HepG2 (cell line): ENCODE measurements around the gene ATN1. TPM values are rescaled to one million over a fixed set of nuclear protein-coding genes. Genes with fewer than 3 reads are reported as not detected.

Experiments used
- FOXP4 ChIP-seq: sonication (generic); formaldehyde crosslinking; IDR thresholded peaks from 2 replicates; pipeline ENCODE4 v1.4.0; 2020; ENCODE audit warnings: missing genetic modification reagents
- HNF1A ChIP-seq, 2 experiments: sonication (generic) in 1 of 2; formaldehyde crosslinking in 1 of 2; IDR thresholded peaks; 2 replicates each; pipeline versions ENCODE4 v1.4.0 to v1.6.1; 2016 to 2020; ENCODE audit warnings: borderline replicate concordance in 1 of 2, low read depth in 1 of 2, mild to moderate bottlenecking in 1 of 2, missing genetic modification reagents in 1 of 2
- KDM5A ChIP-seq: fragments of 200-600 bp; sonication (generic); IDR thresholded peaks from 2 replicates; pipeline ENCODE4 v1.7.0; 2018; ENCODE audit warnings: antibody characterized with exemption, mild to moderate bottlenecking, low read length, borderline replicate concordance
- MIER3 ChIP-seq: IDR thresholded peaks from 2 replicates; pipeline ENCODE4 v1.6.1; 2016; ENCODE audit warnings: missing compliant biosample characterization, borderline replicate concordance
- MLLT10 ChIP-seq: sonication (generic); formaldehyde crosslinking; IDR thresholded peaks from 2 replicates; pipeline ENCODE4 v1.4.0; 2020; ENCODE audit warnings: missing genetic modification reagents
- MTERF4 ChIP-seq: sonication (generic); formaldehyde crosslinking; IDR thresholded peaks from 2 replicates; pipeline ENCODE4 v1.8.0; 2023; ENCODE audit warnings: mild to moderate bottlenecking, missing genetic modification reagents
- NR2C2 ChIP-seq: sonication (generic); formaldehyde crosslinking; IDR thresholded peaks from 2 replicates; pipeline ENCODE4 v1.4.0; 2020; ENCODE audit warnings: missing genetic modification reagents, mild to moderate bottlenecking, moderate library complexity, borderline replicate concordance
- TBX3 ChIP-seq: fragments of 450-650 bp; IDR thresholded peaks from 2 replicates; pipeline ENCODE4 v1.6.1; 2017; ENCODE audit warnings: antibody characterized with exemption, mild to moderate bottlenecking, inconsistent platforms, borderline replicate concordance
- TFAP4 ChIP-seq: sonication (generic); IDR thresholded peaks from 2 replicates; pipeline ENCODE4 v1.6.1; 2016; ENCODE audit warnings: low read depth, borderline replicate concordance
- ZBTB1 ChIP-seq: sonication (generic); formaldehyde crosslinking; IDR thresholded peaks from 2 replicates; pipeline ENCODE4 v1.4.0; 2020; ENCODE audit warnings: missing genetic modification reagents, borderline replicate concordance
- ZNF253 ChIP-seq: sonication (generic); formaldehyde crosslinking; IDR thresholded peaks from 2 replicates; pipeline ENCODE4 v1.8.0; 2022; ENCODE audit warnings: mild to moderate bottlenecking, missing genetic modification reagents, borderline replicate concordance
- ZNF550 ChIP-seq: sonication (generic); formaldehyde crosslinking; IDR thresholded peaks from 2 replicates; pipeline ENCODE4 v1.4.0; 2020; ENCODE audit warnings: mild to moderate bottlenecking, missing genetic modification reagents, borderline replicate concordance
- ZNF770 ChIP-seq: sonication (generic); formaldehyde crosslinking; IDR thresholded peaks from 2 replicates; pipeline ENCODE4 v1.5.0; 2020; ENCODE audit warnings: mild to moderate bottlenecking, missing genetic modification reagents
- ZSCAN20 ChIP-seq: sonication (generic); formaldehyde crosslinking; IDR thresholded peaks from 2 replicates; pipeline ENCODE4 v1.4.0; 2020; ENCODE audit warnings: missing genetic modification reagents, mild to moderate bottlenecking, borderline replicate concordance
- polyA plus RNA-seq, 8 experiments: library from polyadenylated mRNA; depleted of rRNA in 3 of 8; stranded (reverse) in 7 of 8; unstranded in 1 of 8; fragments of >200 nt; fragmentation: Illumina TruSeq in 4 of 8; extraction: Trizol in 4 of 8; gene quantifications; 2 replicates each; pipeline versions ENCODE4 v1.2.1 to v1.2.3, GENCODE V29; 2011 to 2016; ENCODE audit warnings: low read depth in 4 of 8, missing spikeins in 1 of 8, mixed read lengths in 1 of 8; ENCODE audit not compliant: insufficient read depth in 1 of 8
- total RNA-seq, 5 experiments: library from RNA; depleted of rRNA; stranded (reverse); fragments of >200 nt; fragmentation: Illumina TruSeq; extraction: Trizol; gene quantifications; 2 replicates each; pipeline ENCODE4 v1.2.3, GENCODE V29; 2016; ENCODE audit warnings: low read depth in 1 of 5

Gene ATN1
- total and polyA plus RNA-seq, 2 of the 13 experiments (the other 11 are each of a cell fraction or from before 2014, with no cell fraction given) = 2.1 to 8.6 TPM

GRCh38 chr12:6914246-6914946 is 13.4 kb upstream of the ATN1 start, which contains the start of gene ENO2 (continued):
- TF ChIP-seq HNF1A (IDR thresholded peaks at IDR 0.05; ENCODE audit: low read depth) (no peak), HNF1A (CRISPR knock-in tag; IDR thresholded peaks at IDR 0.05; ENCODE audit: borderline replicate concordance) (no peak; the same call in 1 of the 2 replicates), MIER3 (CRISPR knock-in tag) (no peak), ZSCAN20 (CRISPR knock-in tag) (peak; percentile 52; the same call in 1 of the 2 replicates), TFAP4 (no peak; the same call in 1 of the 2 replicates), ZNF770 (CRISPR knock-in tag) (no peak), KDM5A (no peak), ZNF550 (CRISPR knock-in tag) (0 out of 2 replicates have a peak, but pooled peaks have one; percentile 50), FOXP4 (CRISPR knock-in tag) (no peak), TBX3 (no peak), ZNF253 (no peak), ZBTB1 (CRISPR knock-in tag) (no peak), NR2C2 (CRISPR knock-in tag) (no peak; the same call in 1 of the 2 replicates), MLLT10 (CRISPR knock-in tag) (no peak), MTERF4 (CRISPR knock-in tag) (no peak; the same call in 1 of the 2 replicates)
